HG03460 (cell line): ENCODE data around the gene SIGLEC1.

Experiments used
- ATAC-seq: cut with Tn5 transposase; IDR thresholded peaks from one replicate; pipeline ENCODE4 v1.9.1; 2021; ENCODE audit not compliant: unreplicated experiment

Gene SIGLEC1

GRCh38 chr20:3712279-3712873, at the start of gene SIGLEC1:
Gene SIGLEC1, minus strand, starts transcription at chr20:3712600. Its CDS starts 5,472 bp downstream, at chr20:3707128.
- ATAC-seq = no peak

GRCh38 chr20:3760655-3761348, 48.4 kb upstream of the SIGLEC1 start:
- no peak for ATAC-seq

- no peak for ATAC-seq
These were observed 47.5 kb upstream of the SIGLEC1 start for GRCh38 chr20:3759884-3760283.

GRCh38 chr20:3759316-3759823, 47.0 kb upstream of the SIGLEC1 start:
- ATAC-seq = no peak

GRCh38 chr20:3758566-3758965, 46.2 kb upstream of the SIGLEC1 start:
- ATAC-seq = no peak

- no peak for ATAC-seq
These were observed 44.9 kb upstream of the SIGLEC1 start for GRCh38 chr20:3757268-3757667.

GRCh38 chr20:3755814-3756480, 43.5 kb upstream of the SIGLEC1 start:
- ATAC-seq = no peak

- no peak for ATAC-seq
These were observed 42.9 kb upstream of the SIGLEC1 start for GRCh38 chr20:3755269-3755668.

- ATAC-seq = no peak
These were observed 41.9 kb upstream of the SIGLEC1 start for GRCh38 chr20:3754276-3754630.

- ATAC-seq = no peak
These were observed 41.3 kb upstream of the SIGLEC1 start for GRCh38 chr20:3753501-3754275.

- no peak for ATAC-seq
These were observed 40.7 kb upstream of the SIGLEC1 start for GRCh38 chr20:3753098-3753497.

- ATAC-seq = no peak
These were observed 40.0 kb upstream of the SIGLEC1 start for GRCh38 chr20:3752386-3752759.

GRCh38 chr20:3751675-3752385, 39.4 kb upstream of the SIGLEC1 start:
- no peak for ATAC-seq

- no peak for ATAC-seq
These were observed 38.9 kb upstream of the SIGLEC1 start for GRCh38 chr20:3751305-3751674.

GRCh38 chr20:3749689-3750531, 37.5 kb upstream of the SIGLEC1 start:
- no peak for ATAC-seq

GRCh38 chr20:3749087-3749688, 36.8 kb upstream of the SIGLEC1 start:
- no peak for ATAC-seq

GRCh38 chr20:3748073-3748472, 35.7 kb upstream of the SIGLEC1 start:
- ATAC-seq = no peak

- ATAC-seq = no peak
These were observed 35.1 kb upstream of the SIGLEC1 start for GRCh38 chr20:3747471-3747870.

- no peak for ATAC-seq
These were observed 33.3 kb upstream of the SIGLEC1 start for GRCh38 chr20:3745686-3746173.
